Activated CD4-positive, alpha-beta T cell treated with anti-CD3 and anti-CD28 coated beads, Interleukin-2, Interleukin-6, amounts not matched to agents 100 ng/mL and 50 ng/mL, durations not matched to agents 16 hours and 8 hours (primary cell): ENCODE data around the gene IFNGR2.
"Not testable (repeated sequence)": the region's sequence is repeated elsewhere in the genome, so short reads cannot be mapped to it uniquely, and the experiment has no call there.

Experiments used
- DNase-seq: peaks from one replicate; pipeline ENCODE4 v3.0.0-alpha.2; 2020

The IFNGR2 gene

DNA sequence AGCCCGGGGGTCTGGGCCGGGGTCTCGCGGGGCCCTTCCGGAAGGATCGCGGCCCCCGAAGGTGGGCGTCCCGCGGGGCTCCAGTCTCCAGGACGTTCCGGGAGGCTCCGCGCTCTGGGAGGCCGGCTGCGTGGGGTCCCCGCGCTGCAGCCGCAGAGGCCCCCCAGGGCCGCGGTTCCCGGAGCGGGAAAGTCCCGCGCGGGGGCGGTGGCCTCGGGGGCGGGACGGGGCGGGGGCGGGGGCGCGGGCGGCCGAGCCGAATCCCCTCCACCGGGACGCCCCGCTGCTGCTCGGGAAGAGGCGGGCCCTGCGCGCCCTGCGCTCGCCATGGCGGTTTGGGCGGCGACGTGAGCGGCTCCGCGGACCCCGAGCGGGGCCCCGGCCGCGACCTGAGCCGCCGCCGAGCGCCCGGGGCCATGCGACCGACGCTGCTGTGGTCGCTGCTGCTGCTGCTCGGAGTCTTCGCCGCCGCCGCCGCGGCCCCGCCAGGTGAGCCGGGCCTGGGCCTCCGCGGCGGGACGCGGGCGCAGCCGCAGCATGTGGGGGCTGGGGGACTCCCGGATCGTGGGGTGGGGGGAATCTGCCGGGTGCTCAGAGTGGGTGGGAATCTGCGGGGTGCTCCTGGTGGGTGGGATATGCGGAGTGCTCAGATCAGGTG, at the start of gene IFNGR2:
IFNGR2 (plus strand) TSS at position 286 of the 658 bp plus-strand sequence; CDS start at position 417, 131 bp downstream.
- peak; percentile 19 for DNase-seq

- DNase-seq = no peak
Measured at GRCh38 chr21:33355355-33355754, 47.9 kb upstream of the IFNGR2 start.

- no peak for DNase-seq
Measured at GRCh38 chr21:33355996-33356395, 47.2 kb upstream of the IFNGR2 start.

DNA sequence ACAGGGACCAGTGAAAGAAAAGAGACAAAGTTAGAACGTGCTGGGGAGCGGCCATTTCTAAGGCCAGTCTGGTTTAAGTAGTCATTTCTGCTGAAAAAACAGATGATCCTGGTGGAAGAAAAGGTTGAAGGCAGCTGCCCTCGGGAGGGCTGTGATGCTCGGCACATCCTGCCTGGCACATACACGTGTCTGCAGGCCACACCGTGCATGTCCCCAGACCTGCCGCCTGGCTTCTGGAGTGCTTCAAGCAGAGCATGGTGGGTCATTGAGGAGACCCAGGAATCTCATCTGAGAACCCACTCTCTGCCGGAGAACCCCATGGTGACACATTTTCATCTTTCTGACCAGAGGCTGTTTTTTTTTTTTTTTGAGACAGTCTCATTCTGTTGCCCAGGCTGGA, 46.0 kb upstream of the IFNGR2 start:
- no peak for DNase-seq

GRCh38 chr21:33359446-33359845, 43.8 kb upstream of the IFNGR2 start:
- DNase-seq = no peak

- no peak for DNase-seq
Measured at GRCh38 chr21:33360281-33360680, 42.9 kb upstream of the IFNGR2 start.

- peak; percentile 88 for DNase-seq
Measured at GRCh38 chr21:33360881-33361602, 42.2 kb upstream of the IFNGR2 start.

DNA sequence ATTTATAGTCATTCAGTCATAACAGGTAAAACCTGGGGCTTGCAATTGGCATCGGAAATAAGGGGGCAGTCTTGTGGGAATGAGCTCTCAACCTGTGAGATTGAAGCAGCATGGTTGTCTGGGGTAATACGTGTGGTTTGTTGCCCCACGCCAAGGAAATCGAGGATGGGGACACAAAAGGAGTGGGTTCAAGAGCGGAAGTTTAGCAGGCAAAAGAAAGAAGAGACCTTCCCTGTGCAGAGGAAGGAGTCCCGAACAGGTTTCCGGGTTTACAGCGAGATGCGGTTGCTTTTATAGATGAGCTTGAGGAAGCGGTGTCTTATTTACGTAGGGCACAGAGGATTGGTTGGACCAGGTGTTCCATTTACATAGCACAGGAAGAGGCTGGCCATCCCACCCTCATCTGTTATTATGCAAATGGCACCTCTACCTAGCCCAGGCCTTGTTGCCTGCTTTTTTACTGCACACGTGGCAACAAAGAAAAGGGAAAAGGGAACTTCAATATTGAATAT, 41.1 kb upstream of the IFNGR2 start:
- peak; percentile 61 for DNase-seq

- DNase-seq = not testable (repeated sequence)
Measured at GRCh38 chr21:33363911-33364609, 39.2 kb upstream of the IFNGR2 start.

- no peak for DNase-seq
Measured at GRCh38 chr21:33364830-33365229, 38.4 kb upstream of the IFNGR2 start.

DNA sequence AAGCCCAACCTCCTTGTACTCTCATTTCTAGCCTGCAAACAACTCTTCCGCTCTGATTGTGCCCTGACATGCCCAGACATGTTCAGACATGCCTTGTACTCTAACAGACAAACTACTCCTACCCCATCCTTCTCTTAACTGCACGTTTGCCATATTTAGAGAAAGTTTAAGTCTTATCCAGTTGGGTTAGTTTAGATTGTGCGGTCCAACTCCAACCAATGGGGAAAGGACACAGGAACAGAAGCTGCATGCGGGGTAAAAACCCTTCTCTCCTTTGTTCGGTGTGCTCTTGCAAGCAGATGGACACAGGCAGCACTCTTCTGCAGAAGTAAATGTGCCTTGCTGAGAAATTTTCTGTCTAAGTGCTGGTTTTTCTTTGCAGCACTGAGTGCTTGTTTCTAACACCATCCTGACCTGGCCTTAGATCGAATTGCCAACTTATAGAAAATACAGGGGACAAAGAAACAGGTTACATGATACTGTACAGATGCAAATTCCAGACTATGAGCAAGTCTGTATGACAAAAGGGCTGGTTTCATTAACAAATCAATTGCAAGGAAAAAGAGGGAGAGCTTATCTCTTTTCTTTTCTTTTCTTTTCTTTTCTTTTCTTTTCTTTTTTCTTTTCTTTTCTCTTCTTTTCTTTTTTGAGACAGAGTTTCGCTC, 35.8 kb upstream of the IFNGR2 start:
- no peak for DNase-seq

DNA sequence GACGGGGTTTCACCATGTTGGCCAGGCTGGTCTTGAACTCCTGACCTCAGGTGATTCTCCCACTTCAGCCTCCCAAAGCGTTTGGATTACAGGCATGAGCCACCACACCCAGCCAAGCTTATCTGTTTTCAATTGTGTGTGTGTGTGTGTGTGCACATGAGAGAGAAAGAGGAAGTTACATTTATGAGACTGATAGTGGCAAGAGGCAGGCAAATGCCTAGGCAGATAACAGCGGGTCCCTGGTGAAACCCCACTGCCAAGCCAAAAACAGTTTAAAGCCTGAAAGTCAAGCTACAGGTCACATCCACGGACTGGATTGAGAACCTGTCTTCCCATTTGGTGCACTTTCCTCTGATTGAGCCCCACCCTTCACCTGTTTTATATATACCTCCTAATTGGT, 35.1 kb upstream of the IFNGR2 start:
- DNase-seq = no peak

GRCh38 chr21:33368576-33368975, 34.6 kb upstream of the IFNGR2 start:
- DNase-seq = no peak

- no peak for DNase-seq
Measured at GRCh38 chr21:33369586-33369985, 33.6 kb upstream of the IFNGR2 start.

- no peak for DNase-seq
Measured at GRCh38 chr21:33370305-33370704, 32.9 kb upstream of the IFNGR2 start.

GRCh38 chr21:33371366-33371765, 31.8 kb upstream of the IFNGR2 start:
- DNase-seq = no peak

DNA sequence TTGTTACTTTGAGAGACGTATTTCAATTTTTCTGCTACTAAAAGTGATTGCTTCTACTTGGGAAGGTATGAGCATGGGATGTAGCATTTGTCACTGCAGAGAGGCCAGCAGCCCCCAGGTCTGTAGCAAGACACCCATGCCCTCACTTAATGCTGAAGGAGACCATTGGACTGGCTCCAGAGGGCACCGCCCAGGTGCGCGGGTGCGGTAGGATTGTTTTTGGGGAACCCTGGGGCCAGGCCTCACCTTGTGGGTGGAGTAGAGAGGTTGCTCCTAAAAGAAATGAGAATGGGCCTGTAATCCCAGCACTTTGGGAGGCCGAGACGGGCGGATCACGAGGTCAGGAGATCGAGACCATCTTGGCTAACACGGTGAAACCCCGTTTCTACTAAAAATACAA, 30.6 kb upstream of the IFNGR2 start:
- DNase-seq = no peak

- no peak for DNase-seq
Measured at GRCh38 chr21:33373451-33373850, 29.8 kb upstream of the IFNGR2 start.

- DNase-seq = no peak
Measured at GRCh38 chr21:33374080-33374449, 29.1 kb upstream of the IFNGR2 start.

DNA sequence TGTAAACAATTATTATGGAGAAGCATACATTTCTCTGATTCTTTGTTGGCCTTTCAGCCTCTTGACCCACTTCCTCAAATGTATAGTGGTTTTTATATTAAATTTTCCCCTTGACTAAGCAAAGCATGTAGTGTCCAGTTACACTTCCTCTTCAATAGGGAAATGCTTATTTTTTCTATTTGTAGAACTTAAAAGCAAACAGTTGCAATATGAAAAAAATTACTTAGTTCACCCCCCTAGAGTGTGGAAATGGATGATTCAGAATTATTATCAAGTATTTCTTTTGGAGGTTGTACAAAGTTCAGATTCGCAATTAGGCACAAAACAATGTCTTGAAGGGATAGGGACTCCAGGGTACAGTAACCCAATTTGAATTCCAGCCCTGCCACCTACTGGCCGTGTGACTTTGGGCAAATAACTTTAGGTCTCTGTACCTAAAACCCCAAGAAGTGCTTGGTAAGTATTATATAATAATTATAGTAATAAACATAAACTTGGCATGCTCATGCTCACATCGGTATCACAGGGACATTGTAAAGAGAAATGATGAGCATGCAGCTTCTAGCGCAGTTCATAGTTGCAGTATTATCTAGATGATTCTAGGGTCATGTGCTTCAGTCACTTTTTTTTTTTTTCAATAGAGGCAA, 28.6 kb upstream of the IFNGR2 start:
- DNase-seq = peak; percentile 61

DNA sequence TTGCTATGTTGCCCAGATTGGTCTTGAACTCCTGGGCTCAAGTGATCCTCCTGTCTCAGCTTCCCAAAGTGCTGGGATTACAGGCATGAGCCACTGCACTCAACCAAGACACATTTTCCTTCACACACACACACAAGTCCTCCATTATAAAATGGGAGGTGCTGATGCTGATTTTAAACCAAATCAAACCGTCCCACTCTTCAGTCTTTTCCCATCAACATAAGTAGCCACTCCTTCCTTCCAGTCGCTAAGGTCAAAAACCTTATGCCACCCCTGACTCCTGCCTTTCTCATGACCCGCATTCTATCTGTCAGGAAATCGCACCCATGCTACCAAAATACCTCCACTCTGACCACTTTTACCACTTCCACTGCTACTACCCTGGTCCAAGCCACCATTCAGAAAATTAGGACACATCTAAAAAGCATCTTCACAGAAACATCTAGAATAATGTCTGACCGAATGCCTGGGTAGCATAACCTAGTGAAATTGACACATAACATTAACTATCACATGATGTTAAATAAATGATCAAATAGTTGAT, 28.0 kb upstream of the IFNGR2 start:
- DNase-seq = no peak

DNA sequence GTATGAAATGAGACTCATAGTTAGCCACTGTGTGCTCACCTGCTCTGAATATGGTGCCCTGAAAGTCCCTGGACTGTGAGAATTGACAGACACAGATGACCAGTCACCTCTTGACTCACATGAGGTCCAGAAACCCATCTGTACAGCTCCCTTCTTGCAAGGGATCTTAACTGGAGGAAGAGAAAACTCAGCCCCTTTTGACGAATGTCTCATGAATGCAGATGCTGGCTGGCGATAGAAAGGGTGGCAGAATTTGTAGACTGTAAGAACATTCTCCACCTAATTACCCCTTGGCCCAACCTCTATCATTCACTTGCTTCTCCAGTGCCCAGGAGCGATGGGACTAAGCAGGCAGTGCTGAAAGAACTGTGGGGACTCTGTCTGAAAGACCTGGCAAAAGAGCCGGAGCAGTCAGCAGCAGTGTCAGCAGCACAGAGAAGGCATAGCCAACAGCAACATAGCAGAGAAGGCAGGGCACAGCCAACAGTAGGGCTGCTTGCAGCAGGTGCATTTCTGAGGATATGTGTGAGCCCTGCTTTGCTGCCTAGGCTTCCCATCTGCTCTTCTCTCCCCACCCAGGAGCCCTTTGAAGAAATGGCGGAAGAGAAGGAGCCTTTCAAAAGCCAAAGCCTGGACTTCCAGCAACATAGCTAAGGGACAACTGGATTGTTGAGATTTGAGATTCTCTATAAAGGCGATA, 25.8 kb upstream of the IFNGR2 start:
- no peak for DNase-seq
